AG04449 (cell line): ENCODE data around the gene CIB4.

Source experiments
- CTCF ChIA-PET: fragments of 350-600 bp; formaldehyde crosslinking; extraction: SDS; loops from one replicate; lab custom pipeline; 2021; ENCODE audit warnings: antibody characterized with exemption; lab: Yijun Ruan, JAX
- POLR2A ChIA-PET: fragments of 400-600, 350-600 bp; formaldehyde crosslinking; extraction: SDS; loops from one replicate; lab custom pipeline; 2020; ENCODE audit warnings: antibody characterized with exemption, inconsistent platforms; lab: Yijun Ruan, JAX
- DNase-seq: peaks from one replicate; pipeline ENCODE4 v3.0.0-alpha.2; 2010; ENCODE audit warnings: low read depth, low spot score
- H3K4me3 ChIP-seq: 2 replicates; pipeline ENCODE4 v1.5.1; 2011; ENCODE audit warnings: low read depth, mild to moderate bottlenecking, control low read depth, low read length
- CTCF ChIP-seq: IDR thresholded peaks from one replicate; pipeline ENCODE4 v1.5.1; 2011; ENCODE audit warnings: mild to moderate bottlenecking, moderate library complexity, low read length, control low read depth, inconsistent platforms; ENCODE audit not compliant: insufficient read depth; ENCODE audit errors: missing control alignments

CIB4 gene

GRCh38 chr2:26609839-26610277, 31.3 kb downstream of the CIB4 start:
- ChIA-PET POLR2A (no interaction called here), CTCF (interaction anchor here (1.2 to 17.2 kb wide), 2 partner anchors 129 to 146 kb away, joined by 3 to 698 read pairs; no protein-coding TSS in a partner anchor)
- H3K4me3 ChIP-seq = no peak overlapping the region
- no peak for DNase-seq
- TF ChIP-seq CTCF = no peak

- no peak for TF ChIP-seq CTCF
- no peak overlapping the region for H3K4me3 ChIP-seq
- CTCF ChIA-PET = interaction anchor here (17.2 kb wide), 1 partner anchor 129 kb away, joined by 698 read pairs; no protein-coding TSS in a partner anchor
- DNase-seq = no peak
- POLR2A ChIA-PET = no interaction called here
These were observed 31.9 kb downstream of the CIB4 start for GRCh38 chr2:26609205-26609631.

GRCh38 chr2:26608557-26608956, 32.6 kb downstream of the CIB4 start:
- no peak for TF ChIP-seq CTCF
- POLR2A ChIA-PET = no interaction called here
- CTCF ChIA-PET = interaction anchor here (17.2 kb wide), 1 partner anchor 130 kb away, joined by 698 read pairs; no protein-coding TSS in a partner anchor

GRCh38 chr2:26607698-26608097, 33.5 kb downstream of the CIB4 start:
- no peak overlapping the region for H3K4me3 ChIP-seq
- CTCF ChIA-PET = interaction anchor here (1.2 to 17.2 kb wide), 11 partner anchors 9 to 150 kb away, joined by 3 to 698 read pairs (median 20); no protein-coding TSS in a partner anchor
- POLR2A ChIA-PET = interaction anchor here (0.6 to 0.7 kb wide), 2 partner anchors 133 to 672 kb away, joined by 3 to 4 read pairs; no protein-coding TSS in a partner anchor
- no peak for DNase-seq
- no peak for TF ChIP-seq CTCF

More at GRCh38 chr2:26608557-26608956, 32.6 kb downstream of the CIB4 start:
- no peak overlapping the region for H3K4me3 ChIP-seq
- DNase-seq = no peak

GRCh38 chr2:26606847-26607190, 34.3 kb downstream of the CIB4 start:
- TF ChIP-seq CTCF = no peak
- no peak for DNase-seq
- no peak overlapping the region for H3K4me3 ChIP-seq
- CTCF ChIA-PET = interaction anchor here (1.2 to 17.2 kb wide), 13 partner anchors 8 to 150 kb away, joined by 3 to 698 read pairs (median 20); no protein-coding TSS in a partner anchor
- POLR2A ChIA-PET = no interaction called here

GRCh38 chr2:26605999-26606846, 34.9 kb downstream of the CIB4 start:
- ChIA-PET POLR2A (no interaction called here), CTCF (interaction anchor here (0.8 to 17.2 kb wide), 29 partner anchors 7 to 315 kb away, joined by 3 to 698 read pairs (median 6); no protein-coding TSS in a partner anchor)
- H3K4me3 ChIP-seq = no peak overlapping the region
- TF ChIP-seq CTCF = no peak
- no peak for DNase-seq
